GM10847 (cell line): ENCODE results near the gene DMXL1.

Experiments
- POLR2A ChIP-seq: IDR thresholded peaks from 2 replicates; pipeline ENCODE4 v1.6.1; 2011; ENCODE audit not compliant: insufficient read length; ENCODE audit errors: extremely low read depth

DMXL1 gene

GRCh38 chr5:119168401-119168800 is 97.5 kb downstream of the DMXL1 start:
- no peak for TF ChIP-seq POLR2A

- TF ChIP-seq POLR2A, result no peak
Measured at GRCh38 chr5:119171686-119172085, 100.8 kb downstream of the DMXL1 start.

- no peak for TF ChIP-seq POLR2A
Measured at GRCh38 chr5:119174578-119175163, 103.8 kb downstream of the DMXL1 start.

- TF ChIP-seq POLR2A, result no peak
Measured at GRCh38 chr5:119176785-119177184, 105.9 kb downstream of the DMXL1 start.

- TF ChIP-seq POLR2A, result no peak
Measured at GRCh38 chr5:119177226-119177625, 106.3 kb downstream of the DMXL1 start.

- no peak for TF ChIP-seq POLR2A
Measured at GRCh38 chr5:119178435-119178834, 107.5 kb downstream of the DMXL1 start.

GRCh38 chr5:119179857-119180641 is 109.2 kb downstream of the DMXL1 start:
- TF ChIP-seq POLR2A, result no peak

- TF ChIP-seq POLR2A, result no peak
Measured at GRCh38 chr5:119187776-119188529, 117.1 kb downstream of the DMXL1 start.

- TF ChIP-seq POLR2A, result no peak
Measured at GRCh38 chr5:119190470-119191095, 119.7 kb downstream of the DMXL1 start.

- no peak for TF ChIP-seq POLR2A
Measured at GRCh38 chr5:119191944-119192343, 121.1 kb downstream of the DMXL1 start.

- TF ChIP-seq POLR2A, result no peak
Measured at GRCh38 chr5:119200795-119201194, 129.9 kb downstream of the DMXL1 start.

GRCh38 chr5:119207105-119207504 is 136.2 kb downstream of the DMXL1 start:
- TF ChIP-seq POLR2A, result no peak

- no peak for TF ChIP-seq POLR2A
Measured at GRCh38 chr5:119212026-119212425, 141.1 kb downstream of the DMXL1 start.

GRCh38 chr5:119212676-119213075 is 141.8 kb downstream of the DMXL1 start:
- no peak for TF ChIP-seq POLR2A

- no peak for TF ChIP-seq POLR2A
Measured at GRCh38 chr5:119217183-119217582, 146.3 kb downstream of the DMXL1 start.
